DMS53 (cell line): ENCODE results near the gene ACTG2.

Experiments
- DNase-seq: peaks from one replicate; lab custom pipeline; 2025; lab: John Stamatoyannopoulos, UW

The ACTG2 gene

GRCh38 chr2:73969356-73969755 lies 76.5 kb downstream of the ACTG2 start:
- DNase-seq, result no peak
